Fibroblast of skin of scalp (primary cell): Measurements from ENCODE around the gene CYFIP2.

Experiments used
- DNase-seq: peaks from one replicate; pipeline ENCODE4 v3.0.0-alpha.2; 2013

The CYFIP2 gene

GRCh38 chr5:157258450-157258849, 7.5 kb upstream of the CYFIP2 start:
- DNase-seq, result no peak

GRCh38 chr5:157259699-157260098, 6.2 kb upstream of the CYFIP2 start:
- DNase-seq, result no peak

GRCh38 chr5:157263496-157264090, 2.3 kb upstream of the CYFIP2 start:
- DNase-seq, result no peak

GRCh38 chr5:157266286-157267007, 524 bp downstream of the CYFIP2 start:
- no peak for DNase-seq

GRCh38 chr5:157267025-157267424, 1.1 kb downstream of the CYFIP2 start:
- no peak for DNase-seq

GRCh38 chr5:157267761-157268480, 2.0 kb downstream of the CYFIP2 start:
- no peak for DNase-seq

GRCh38 chr5:157269165-157269671, 3.3 kb downstream of the CYFIP2 start:
- no peak for DNase-seq

GRCh38 chr5:157269761-157270272, 3.9 kb downstream of the CYFIP2 start:
- no peak for DNase-seq

- DNase-seq, result no peak
Measured at GRCh38 chr5:157270771-157271170, 4.8 kb downstream of the CYFIP2 start.

- DNase-seq, result no peak
Measured at GRCh38 chr5:157271740-157272271, 5.9 kb downstream of the CYFIP2 start.

GRCh38 chr5:157273131-157273556, 7.2 kb downstream of the CYFIP2 start:
- DNase-seq, result no peak

- DNase-seq, result no peak
Measured at GRCh38 chr5:157275403-157275802, 9.5 kb downstream of the CYFIP2 start.

- DNase-seq, result no peak
Measured at GRCh38 chr5:157278319-157279037, 12.6 kb downstream of the CYFIP2 start.

- DNase-seq, result no peak
Measured at GRCh38 chr5:157279605-157280239, 13.8 kb downstream of the CYFIP2 start.

GRCh38 chr5:157280927-157281326, 15.0 kb downstream of the CYFIP2 start:
- peak; percentile 77 for DNase-seq

- DNase-seq, result no peak
Measured at GRCh38 chr5:157282150-157282549, 16.2 kb downstream of the CYFIP2 start.

- no peak for DNase-seq
Measured at GRCh38 chr5:157283434-157283833, 17.5 kb downstream of the CYFIP2 start.

GRCh38 chr5:157284458-157285212, 18.7 kb downstream of the CYFIP2 start:
- DNase-seq, result no peak

- DNase-seq, result no peak
Measured at GRCh38 chr5:157285310-157286035, 19.6 kb downstream of the CYFIP2 start.

- DNase-seq, result peak; percentile 26
Measured at GRCh38 chr5:157286761-157287211, 20.9 kb downstream of the CYFIP2 start.
